HG02973 (cell line): ENCODE results near the gene MRS2.

Experiments used
- ATAC-seq: cut with Tn5 transposase; IDR thresholded peaks from one replicate; pipeline ENCODE4 v1.9.1; 2021; ENCODE audit warnings: moderate library complexity; ENCODE audit not compliant: unreplicated experiment

Gene MRS2

GRCh38 chr6:24460966-24461365, 58.2 kb downstream of the MRS2 start:
- ATAC-seq: no peak

DNA sequence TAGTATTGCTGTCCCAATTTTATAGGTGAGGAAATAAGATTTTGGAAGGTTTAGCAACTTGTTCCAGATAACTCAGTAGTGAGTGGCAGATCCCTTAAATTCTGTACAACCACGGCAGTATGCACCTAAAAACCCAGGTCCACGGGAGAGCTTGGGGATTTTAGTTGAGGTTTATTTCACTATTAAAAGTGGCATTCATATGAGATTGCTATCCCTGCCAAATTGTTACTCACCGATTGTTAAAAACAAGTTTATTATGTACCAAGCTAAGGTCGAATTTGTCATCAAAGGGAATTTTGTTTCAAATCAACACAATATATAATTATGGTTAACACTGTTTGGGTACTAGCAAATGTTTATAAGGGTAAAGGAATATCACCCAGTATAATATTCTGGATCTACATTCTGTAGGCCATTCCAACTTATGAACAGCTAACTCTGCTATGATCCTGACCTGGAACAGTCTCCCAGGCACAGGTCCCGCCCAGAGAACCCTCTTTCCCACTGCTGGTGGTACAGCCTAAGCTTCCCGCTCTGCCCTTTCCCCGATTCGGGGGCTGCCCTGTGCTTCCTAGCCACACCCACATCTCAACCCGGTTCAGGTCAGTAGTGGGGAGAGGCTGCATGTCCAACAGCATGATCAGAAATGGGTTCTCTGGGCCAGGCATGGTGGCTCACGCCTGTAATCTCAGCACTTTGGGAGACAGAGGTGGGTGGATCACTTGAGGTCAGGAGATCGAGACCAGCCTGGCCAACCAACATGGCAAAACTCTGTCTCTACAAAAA, 61.7 kb downstream of the MRS2 start:
- ATAC-seq: no peak

DNA sequence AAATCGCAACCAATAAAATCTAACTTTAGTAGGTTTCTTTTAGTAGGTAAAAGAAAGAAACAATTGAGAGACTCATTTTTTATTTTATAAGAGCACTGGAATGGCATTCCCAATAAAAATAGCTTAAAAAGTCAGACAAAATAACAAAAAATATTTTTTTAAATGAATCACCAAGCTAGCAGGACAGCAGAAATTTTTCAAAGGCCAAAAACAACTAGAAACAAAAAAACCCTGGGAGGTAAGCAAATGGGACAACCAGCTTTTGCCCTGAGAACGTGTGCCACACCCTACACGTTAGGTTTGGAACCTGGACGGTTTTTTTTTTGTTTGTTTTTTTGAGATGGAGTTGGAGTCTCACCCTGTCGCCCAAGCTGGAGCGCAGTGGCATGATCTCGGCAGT, 67.1 kb downstream of the MRS2 start:
- ATAC-seq: no peak

GRCh38 chr6:24472181-24472580, 69.4 kb downstream of the MRS2 start:
- no peak for ATAC-seq
